Germinal center (tissue), 1 donor: ENCODE results near the gene ZDHHC14.
"Not testable (repeated sequence)": the region's sequence is repeated elsewhere in the genome, so short reads cannot be mapped to it uniquely, and the experiment has no call there.

ENCODE experiments used
- DNase-seq: peaks from one replicate; pipeline ENCODE4 v3.0.0; 2012; ENCODE audit warnings: mixed read lengths, low spot score

The ZDHHC14 gene

GRCh38 chr6:157467339-157467738 is 86.3 kb downstream of the ZDHHC14 start:
- DNase-seq = not testable (repeated sequence)

DNA sequence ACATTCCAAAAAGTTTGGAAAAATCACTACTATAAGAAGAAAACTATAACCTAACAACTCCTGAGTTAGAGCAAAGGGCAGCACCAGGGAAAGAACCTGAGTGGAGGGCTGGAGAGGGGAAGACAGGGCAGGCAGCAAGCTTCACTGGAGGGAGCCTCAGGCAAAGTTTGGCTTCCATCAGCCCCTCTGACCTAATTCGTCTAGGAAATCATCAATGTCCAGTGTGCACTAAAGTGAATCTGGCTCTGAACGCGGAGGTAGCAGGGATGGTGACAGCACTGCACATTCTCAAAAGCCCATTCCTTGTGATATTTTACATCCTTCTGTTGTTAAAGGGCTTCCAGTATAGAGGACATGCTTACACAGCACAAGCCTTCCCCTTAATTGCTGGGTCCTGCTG is 87.1 kb downstream of the ZDHHC14 start:
- no peak for DNase-seq

- no peak for DNase-seq
These were observed 87.6 kb downstream of the ZDHHC14 start for GRCh38 chr6:157468574-157468973.

DNA sequence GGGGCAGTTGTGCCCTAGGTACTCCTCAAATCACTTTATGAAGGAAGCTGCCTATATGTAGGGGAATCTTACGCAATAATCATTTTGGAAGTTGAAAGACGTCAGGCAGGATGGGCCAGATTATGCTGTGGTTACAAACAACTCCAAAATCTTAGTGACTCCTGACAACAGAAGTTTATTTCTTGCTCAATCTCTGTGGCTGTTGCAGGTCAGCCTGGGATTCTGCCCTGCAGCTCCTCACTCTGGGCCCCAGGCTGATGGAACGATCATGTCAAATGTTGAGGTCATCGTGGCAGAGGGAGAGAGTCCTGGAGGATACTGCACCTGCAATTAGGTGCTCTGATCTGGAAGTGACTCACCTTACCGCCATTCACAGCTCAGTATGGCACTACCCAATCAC is 88.4 kb downstream of the ZDHHC14 start:
- DNase-seq = no peak

DNA sequence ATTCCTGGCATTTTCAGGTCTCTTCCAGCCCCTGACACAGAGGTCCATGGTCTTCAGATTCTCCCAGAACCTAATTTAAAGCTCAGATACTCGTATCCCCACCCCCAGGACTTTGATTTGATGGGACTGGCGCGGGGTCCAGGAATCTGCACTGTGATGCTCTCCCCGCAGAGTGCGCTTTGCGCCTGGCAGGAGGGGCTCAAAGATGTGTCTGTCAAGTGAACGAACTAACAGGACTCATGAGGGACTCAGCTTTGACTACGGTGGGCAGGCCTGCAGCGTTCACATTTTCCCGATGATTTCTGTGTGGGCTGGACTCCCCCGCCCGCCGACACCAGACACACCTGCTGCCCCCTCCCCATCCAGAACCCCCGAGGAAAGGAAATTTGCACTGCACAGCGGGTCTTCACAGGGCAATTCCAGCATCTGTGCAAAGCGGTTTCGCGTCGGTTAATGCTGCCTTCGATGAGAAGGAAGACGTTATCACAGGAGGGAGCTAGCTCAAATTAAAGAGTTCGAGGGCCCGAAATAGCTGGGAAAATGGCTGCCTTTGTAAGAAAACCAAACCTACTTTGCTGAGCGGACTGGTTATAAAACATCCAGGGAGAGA is 90.2 kb downstream of the ZDHHC14 start:
- no peak for DNase-seq

- no peak for DNase-seq
These were observed 91.1 kb downstream of the ZDHHC14 start for GRCh38 chr6:157471895-157472686.

- DNase-seq = no peak
These were observed 95.8 kb downstream of the ZDHHC14 start for GRCh38 chr6:157476797-157477196.

- DNase-seq = no peak
These were observed 97.9 kb downstream of the ZDHHC14 start for GRCh38 chr6:157478926-157479325.

- DNase-seq = no peak
These were observed 98.7 kb downstream of the ZDHHC14 start for GRCh38 chr6:157479464-157480303.

- no peak for DNase-seq
These were observed 100.3 kb downstream of the ZDHHC14 start for GRCh38 chr6:157481189-157481864.

GRCh38 chr6:157481865-157482249 is 100.9 kb downstream of the ZDHHC14 start:
- no peak for DNase-seq

DNA sequence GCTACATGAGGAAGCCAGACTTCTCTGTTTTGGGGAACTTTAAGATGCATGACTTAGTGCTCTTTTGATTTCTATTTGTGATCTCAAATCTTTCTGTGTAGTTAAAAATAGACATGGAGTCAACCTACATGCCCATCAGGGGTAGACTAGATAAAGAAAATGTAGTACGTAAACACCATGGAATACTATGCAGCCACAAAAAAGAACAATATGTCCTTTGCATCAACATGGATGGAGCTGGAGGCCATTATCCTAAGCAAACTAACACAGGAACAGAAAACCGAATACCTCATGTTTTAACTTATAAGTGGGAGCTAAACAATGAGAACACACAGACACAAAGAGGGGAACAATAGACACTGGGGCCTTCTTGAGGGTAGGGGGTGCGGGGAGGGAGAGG is 102.8 kb downstream of the ZDHHC14 start:
- no peak for DNase-seq

GRCh38 chr6:157484181-157484580 is 103.2 kb downstream of the ZDHHC14 start:
- DNase-seq = no peak

- no peak for DNase-seq
These were observed 105.6 kb downstream of the ZDHHC14 start for GRCh38 chr6:157486572-157486971.

- no peak for DNase-seq
These were observed 106.3 kb downstream of the ZDHHC14 start for GRCh38 chr6:157487110-157487773.

- no peak for DNase-seq
These were observed 107.1 kb downstream of the ZDHHC14 start for GRCh38 chr6:157488058-157488457.

GRCh38 chr6:157488716-157489118 is 107.7 kb downstream of the ZDHHC14 start:
- no peak for DNase-seq

GRCh38 chr6:157490611-157491269 is 109.8 kb downstream of the ZDHHC14 start:
- DNase-seq = no peak

DNA sequence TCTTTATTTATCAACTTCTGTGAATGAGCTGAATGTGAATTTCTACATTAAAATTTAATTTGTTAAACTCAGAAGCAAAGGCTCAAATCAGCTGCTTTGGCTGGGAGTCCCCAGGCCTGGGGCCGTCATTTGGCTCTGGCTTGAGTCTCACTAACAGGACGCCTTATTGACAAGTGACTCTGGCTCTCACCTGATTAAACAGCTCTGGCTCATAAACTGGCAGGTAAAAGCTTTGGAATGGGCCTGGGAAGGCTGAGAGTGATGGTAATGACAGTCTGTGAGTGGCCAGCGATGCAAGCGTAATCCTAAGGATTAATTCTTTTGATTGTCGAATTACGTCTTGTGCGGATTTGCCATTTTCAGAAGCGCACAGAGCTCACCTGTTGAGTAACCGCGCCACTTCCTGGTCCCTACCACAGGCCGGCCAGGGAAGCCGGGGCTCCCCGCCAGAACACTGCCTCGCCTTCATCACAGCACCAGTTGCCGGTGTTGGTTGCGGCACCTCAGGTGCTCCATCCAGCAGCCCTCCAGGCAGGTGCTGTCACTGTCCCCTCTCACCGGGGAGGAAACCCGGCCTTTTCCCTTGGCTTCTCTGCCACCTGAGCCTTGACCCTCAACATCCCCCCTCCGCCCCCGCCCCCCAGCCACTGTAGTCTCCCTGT is 110.7 kb downstream of the ZDHHC14 start:
- DNase-seq = no peak

DNA sequence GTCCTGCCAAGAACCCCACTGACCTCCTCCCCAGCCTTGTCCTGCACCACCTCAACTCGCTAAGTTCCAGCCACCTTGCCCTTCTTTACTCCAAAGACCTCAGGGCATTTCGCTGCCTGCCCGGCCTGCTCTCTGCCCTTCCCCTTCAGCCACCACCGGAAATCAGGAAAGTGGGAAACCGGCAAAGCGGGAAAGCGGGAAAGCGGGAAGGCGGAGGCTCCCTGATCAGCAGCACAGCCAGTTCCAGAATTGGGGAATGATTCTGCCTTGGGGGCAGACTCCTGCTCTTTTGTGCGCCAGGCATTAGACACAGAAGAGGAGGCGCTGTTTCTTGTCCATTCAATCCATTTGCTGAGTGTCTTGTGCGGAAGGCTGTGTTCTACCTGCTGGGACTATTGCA is 111.3 kb downstream of the ZDHHC14 start:
- DNase-seq = no peak

GRCh38 chr6:157492741-157493140 is 111.8 kb downstream of the ZDHHC14 start:
- no peak for DNase-seq
